Stimulated activated CD8-positive, alpha-beta memory T cell treated with anti-CD3 and anti-CD28 coated beads, Interleukin-12 subunit alpha, Interleukin-12 subunit beta, amount 100 ng/mL, for 4 hours (primary cell): ENCODE results near the gene POTEH.
"Not testable (repeated sequence)": the region's sequence is repeated elsewhere in the genome, so short reads cannot be mapped to it uniquely, and the experiment has no call there.

Experiments
- DNase-seq: peaks from one replicate; pipeline ENCODE4 v3.0.0-alpha.2; 2020; ENCODE audit warnings: low read depth

POTEH gene

GRCh38 chr22:15738157-15738908 lies 48.5 kb downstream of the POTEH start:
- DNase-seq = not testable (repeated sequence)

- not testable (repeated sequence) for DNase-seq
Observed at GRCh38 chr22:15738909-15739391, 49.1 kb downstream of the POTEH start.

- not testable (repeated sequence) for DNase-seq
Observed at GRCh38 chr22:15747636-15748323, 58.0 kb downstream of the POTEH start.

- not testable (repeated sequence) for DNase-seq
Observed at GRCh38 chr22:15749181-15749970, 59.5 kb downstream of the POTEH start.

GRCh38 chr22:15759443-15760097 lies 69.7 kb downstream of the POTEH start:
- not testable (repeated sequence) for DNase-seq

- DNase-seq = not testable (repeated sequence)
Observed at GRCh38 chr22:15760388-15761150, 70.7 kb downstream of the POTEH start.

- not testable (repeated sequence) for DNase-seq
Observed at GRCh38 chr22:15761151-15761777, 71.4 kb downstream of the POTEH start.

- not testable (repeated sequence) for DNase-seq
Observed at GRCh38 chr22:15763559-15763958, 73.7 kb downstream of the POTEH start.
